NK-92 (cell line): Measurements from ENCODE around the gene ACSM4.
"Not testable (repeated sequence)": the region's sequence is repeated elsewhere in the genome, so short reads cannot be mapped to it uniquely, and the experiment has no call there.

ENCODE experiments used
- DNase-seq: peaks from one replicate; lab custom pipeline; 2025; ENCODE audit not compliant: unreplicated experiment; lab: John Stamatoyannopoulos, UW

The ACSM4 gene, protein sequence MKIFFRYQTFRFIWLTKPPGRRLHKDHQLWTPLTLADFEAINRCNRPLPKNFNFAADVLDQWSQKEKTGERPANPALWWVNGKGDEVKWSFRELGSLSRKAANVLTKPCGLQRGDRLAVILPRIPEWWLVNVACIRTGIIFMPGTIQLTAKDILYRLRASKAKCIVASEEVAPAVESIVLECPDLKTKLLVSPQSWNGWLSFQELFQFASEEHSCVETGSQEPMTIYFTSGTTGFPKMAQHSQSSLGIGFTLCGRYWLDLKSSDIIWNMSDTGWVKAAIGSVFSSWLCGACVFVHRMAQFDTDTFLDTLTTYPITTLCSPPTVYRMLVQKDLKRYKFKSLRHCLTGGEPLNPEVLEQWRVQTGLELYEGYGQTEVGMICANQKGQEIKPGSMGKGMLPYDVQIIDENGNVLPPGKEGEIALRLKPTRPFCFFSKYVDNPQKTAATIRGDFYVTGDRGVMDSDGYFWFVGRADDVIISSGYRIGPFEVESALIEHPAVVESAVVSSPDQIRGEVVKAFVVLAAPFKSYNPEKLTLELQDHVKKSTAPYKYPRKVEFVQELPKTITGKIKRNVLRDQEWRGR

DNA sequence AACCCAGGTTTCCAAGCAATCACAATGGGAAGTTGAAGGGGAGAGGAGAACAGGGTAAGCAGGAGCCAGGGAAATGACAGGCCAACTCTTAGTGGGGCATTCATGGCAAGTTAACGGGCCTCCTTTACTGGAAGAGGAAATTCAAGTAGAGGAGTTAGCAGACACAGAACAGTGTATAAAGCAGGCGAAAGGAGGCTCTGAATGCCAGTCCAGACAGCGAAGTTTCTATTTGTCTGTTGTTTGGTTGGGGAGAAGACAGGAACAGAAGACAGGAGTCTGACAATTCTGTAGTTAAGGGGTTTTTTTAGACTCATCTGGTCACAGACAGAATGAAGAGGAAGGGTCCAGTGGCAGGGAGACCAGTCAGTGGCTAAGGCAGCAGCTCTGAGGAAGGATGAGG lies at the start of gene ACSM4:
TSS of gene ACSM4 (plus strand) at position 301 of the 400 bp plus-strand sequence. CDS start 260 bp downstream, outside the sequence.
- DNase-seq, result no peak

DNA sequence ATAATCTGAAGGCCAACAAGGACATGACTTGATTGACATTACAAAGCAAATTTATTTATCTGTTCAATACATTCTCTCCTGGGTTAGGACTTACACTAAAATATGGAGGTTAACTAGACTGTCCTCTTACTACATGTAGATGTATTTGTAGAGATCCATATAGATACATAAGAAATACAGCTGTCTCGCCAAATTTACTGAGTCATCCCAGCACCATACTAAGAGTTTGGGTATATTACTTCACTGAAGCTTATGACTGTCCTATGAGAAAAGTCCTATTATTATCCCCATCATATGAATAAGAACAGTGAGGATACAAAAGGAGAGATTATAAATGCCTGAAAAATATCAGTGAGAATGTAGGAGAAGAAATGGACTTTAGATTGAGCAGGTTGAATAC lies 44.8 kb upstream of the ACSM4 start:
- no peak for DNase-seq

GRCh38 chr12:7264538-7264937 lies 39.3 kb upstream of the ACSM4 start:
- DNase-seq, result no peak

- DNase-seq, result no peak
Measured at GRCh38 chr12:7265251-7265650, 38.6 kb upstream of the ACSM4 start.

DNA sequence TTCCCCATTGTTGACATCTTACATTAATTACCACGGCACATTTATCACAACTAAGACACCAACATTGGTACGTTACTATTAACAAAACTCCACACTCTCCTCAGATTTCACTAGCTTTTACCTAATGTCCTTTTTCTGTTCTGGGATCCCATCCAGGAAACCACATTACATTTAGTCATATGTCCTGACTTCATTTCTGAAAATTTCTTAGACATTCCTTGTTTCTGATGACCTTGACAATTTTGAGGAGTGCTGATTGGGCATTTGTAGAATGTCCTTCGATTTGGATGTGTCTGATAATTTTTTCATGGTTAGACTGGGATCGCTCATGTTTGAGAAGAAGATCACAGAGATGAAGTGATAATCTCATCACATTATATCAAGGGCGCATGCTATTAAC lies 34.6 kb upstream of the ACSM4 start:
- DNase-seq, result no peak

- no peak for DNase-seq
Measured at GRCh38 chr12:7271893-7272514, 31.9 kb upstream of the ACSM4 start.

DNA sequence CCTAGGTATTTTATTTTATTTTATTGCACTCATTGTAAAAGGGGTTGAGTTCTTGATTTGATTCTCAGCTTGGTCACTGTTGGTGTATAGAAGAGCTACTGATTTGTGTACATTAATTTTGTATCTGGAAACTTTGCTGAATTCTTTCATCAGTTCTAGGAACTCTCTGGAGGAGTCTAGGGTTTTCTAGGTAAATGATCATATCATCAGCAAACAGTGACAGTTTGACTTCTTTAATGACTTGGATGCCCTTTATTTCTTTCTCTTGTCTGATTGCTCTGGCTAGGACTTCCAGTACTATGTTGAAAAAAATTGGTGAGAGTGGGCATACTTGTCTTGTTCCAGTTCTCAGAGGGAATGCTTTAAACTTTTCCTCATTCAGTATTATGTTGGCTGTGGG lies 28.4 kb upstream of the ACSM4 start:
- DNase-seq, result not testable (repeated sequence)

DNA sequence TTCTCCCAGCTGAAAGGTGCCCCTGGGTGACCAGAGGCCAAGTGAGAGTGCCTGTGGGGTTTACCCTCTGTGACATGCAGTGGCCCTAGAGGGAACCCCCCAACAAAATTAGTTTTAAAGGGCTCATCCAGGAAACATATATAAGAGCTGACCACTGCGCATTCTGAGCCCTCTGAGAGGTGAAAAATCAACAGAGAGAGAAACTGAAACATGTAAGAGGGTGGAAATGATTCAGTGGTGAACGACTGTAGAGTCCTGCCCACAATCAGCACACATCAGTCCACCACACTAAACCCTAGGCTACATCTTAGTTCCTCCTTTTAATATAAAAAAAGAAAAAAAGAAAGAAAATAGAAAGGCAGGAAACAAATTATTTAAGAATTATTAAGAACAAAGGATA lies 21.0 kb upstream of the ACSM4 start:
- DNase-seq, result no peak

- DNase-seq, result no peak
Measured at GRCh38 chr12:7289743-7290142, 14.1 kb upstream of the ACSM4 start.

- DNase-seq, result not testable (repeated sequence)
Measured at GRCh38 chr12:7290588-7290987, 13.3 kb upstream of the ACSM4 start.

DNA sequence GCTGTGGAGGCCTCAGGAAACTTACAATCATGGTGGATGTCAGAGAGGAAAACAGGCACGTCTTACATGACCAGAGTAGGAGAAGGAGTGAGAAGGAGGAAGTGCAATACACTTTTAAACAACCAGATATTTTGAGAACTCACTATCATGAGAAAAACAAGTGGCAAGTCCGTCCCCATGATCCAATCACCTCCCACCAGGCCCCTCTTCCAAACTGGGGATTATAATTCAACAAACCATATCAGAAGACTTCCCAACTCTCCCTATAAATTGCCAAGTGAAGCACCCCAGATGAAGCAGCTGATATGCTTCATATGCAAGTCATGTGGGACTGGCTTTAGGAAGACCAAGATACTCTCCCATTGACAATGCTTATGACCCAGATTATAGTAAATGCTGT lies 11.6 kb upstream of the ACSM4 start:
- DNase-seq, result no peak

DNA sequence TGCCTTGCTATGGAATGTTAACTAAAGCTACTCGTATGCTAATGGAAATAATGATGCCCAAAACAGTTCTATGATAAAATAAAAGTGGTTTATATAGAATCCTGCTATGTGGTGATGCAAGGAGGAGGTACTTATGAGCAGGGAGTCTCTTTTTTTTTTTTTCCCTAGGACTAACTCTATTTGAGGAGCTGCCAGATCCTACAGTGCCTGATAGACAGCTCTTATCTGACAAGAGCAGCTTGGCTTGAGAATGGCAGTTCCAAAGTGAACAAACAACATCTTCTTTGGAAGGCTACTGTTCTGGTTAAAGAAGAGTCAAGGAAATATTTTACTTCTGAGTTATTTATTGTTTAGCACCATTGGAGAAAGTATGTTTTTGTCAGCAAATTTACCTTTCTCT lies 10.2 kb upstream of the ACSM4 start:
- no peak for DNase-seq

- no peak for DNase-seq
Measured at GRCh38 chr12:7295529-7295928, 8.3 kb upstream of the ACSM4 start.

DNA sequence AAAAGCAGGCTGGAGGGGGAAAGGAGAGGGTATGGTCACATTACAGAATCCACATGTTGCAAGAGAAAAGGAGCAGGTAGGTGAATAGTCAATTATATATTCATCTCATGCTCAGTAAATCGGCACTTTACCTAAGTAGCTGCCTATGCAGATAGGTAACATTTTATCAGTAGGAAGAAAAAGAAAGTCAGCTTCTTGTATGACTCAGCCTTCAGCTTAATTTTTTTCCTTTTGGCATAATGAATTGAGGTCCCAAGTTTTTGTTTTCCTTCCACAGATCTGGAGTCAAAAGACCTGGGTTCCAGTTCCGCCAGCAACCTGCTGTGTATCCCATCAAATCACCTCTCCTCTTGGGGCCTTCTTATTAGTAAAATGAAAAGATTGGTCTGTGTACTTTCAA lies 6.0 kb upstream of the ACSM4 start:
- DNase-seq, result no peak

- DNase-seq, result no peak
Measured at GRCh38 chr12:7302266-7302986, 1.4 kb upstream of the ACSM4 start.

DNA sequence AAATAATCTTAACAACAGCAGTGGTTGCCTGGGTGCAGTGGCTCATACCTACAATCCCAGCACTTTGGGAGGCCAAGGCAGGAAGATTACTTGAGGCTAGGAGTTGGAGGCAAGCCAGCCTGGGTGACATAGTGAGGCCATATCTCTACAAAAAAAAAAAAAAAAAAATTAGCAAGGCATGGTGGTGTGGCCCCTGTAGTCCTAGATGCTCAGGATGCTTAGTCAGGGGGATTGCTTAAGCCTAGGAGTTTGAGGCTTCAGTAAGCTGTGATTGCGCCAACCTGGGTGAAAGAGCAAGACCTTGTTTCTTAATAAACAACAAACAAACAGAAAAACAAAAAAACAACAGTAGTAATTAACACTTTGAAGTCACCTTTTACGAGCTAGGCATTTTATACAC lies 642 bp upstream of the ACSM4 start:
- no peak for DNase-seq

DNA sequence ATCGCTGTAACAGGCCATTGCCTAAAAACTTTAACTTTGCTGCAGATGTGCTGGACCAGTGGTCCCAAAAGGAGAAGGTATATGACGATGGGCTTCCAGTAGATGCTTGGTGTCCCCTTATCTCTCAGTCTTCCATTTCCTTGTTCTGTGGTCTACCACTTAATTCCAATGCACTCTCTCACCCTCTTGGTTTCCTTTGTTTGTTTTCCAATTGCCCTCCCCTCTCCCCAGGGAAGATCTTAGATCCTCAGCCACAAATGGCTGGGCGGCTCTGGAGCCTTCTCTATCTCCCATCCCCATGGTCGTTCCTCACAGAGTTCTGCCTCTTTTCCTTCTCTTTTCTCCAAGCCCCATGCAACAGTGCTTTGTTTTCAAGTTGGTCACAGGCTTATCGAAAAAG lies 584 bp downstream of the ACSM4 start:
- DNase-seq, result no peak

GRCh38 chr12:7310070-7310469 lies 6.2 kb downstream of the ACSM4 start:
- no peak for DNase-seq

DNA sequence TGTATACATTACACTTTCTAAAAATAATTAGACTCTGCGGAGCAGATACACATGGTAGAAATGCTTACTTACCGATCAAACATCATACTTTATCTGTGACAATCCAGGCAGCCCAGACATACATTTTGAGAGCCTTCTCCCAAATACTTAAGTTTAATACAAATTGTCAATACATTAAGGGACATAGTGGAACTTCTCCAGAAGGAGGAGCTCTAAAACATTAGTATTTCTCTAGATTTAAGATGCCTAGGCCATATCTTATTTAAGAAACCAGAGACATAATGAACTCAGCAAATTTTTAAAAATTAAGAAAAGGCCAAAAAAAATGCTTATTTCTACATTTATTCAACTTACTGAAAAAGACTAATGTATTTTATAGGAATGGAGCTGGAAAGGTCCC lies 16.1 kb downstream of the ACSM4 start:
- no peak for DNase-seq

DNA sequence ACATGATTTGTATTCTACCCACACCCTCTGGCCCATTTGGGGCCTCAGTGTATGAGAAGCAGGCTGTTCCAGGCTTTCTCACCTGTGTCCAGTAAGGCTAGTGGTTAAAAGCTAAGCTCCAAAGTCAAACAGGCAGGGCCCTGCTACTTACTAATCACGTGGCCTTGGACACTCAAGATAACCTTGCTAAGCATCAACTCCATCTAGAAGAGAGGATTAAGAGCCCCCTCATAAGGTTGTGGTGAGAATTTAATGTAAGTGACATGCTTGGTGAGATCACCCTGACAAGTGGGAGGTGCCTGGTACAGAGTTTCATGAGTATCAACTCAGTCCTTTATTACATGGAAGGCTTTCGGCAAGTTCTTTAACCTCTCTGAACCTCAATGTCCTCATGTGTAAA lies 17.8 kb downstream of the ACSM4 start:
- DNase-seq, result no peak

GRCh38 chr12:7322599-7322998 lies 18.7 kb downstream of the ACSM4 start:
- DNase-seq, result no peak

DNA sequence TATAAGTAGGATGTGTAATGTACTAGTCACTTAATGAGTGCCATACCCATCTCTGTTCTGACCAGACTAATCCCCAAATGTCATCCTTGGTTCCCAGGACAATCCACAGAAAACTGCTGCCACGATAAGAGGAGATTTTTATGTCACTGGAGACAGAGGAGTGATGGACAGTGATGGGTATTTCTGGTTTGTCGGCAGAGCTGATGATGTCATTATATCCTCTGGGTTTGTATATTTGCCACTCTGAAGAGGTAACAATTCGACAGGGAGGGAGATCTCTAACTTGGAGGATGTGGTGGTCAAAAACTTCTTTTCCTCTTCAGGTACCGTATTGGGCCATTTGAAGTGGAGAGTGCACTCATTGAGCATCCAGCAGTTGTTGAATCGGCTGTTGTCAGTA lies 20.3 kb downstream of the ACSM4 start:
- DNase-seq, result no peak
